Measurements from ENCODE around the gene ATG2A.

DNA sequence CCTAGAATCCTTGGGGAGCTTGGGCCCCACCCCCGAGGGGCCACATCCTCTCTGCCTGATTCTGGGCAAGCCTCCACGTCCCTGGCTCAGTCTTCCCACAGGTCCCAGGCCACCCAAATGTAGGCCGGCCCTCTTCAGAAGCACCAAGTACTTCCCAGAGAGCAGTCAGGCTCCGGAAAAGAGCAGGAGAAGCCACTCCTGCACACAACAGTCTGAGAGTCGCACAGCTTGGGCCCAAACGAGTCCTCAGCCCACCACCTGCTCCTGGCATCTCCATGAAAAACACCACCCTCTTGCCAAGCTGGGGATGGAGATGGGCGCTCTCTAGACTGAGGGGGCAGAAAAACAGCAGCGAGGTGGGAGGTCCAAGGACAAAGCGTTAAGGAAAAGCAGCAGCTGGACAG, 54.0 kb downstream of the ATG2A start:
- TF ChIP-seq, protein P1, sequence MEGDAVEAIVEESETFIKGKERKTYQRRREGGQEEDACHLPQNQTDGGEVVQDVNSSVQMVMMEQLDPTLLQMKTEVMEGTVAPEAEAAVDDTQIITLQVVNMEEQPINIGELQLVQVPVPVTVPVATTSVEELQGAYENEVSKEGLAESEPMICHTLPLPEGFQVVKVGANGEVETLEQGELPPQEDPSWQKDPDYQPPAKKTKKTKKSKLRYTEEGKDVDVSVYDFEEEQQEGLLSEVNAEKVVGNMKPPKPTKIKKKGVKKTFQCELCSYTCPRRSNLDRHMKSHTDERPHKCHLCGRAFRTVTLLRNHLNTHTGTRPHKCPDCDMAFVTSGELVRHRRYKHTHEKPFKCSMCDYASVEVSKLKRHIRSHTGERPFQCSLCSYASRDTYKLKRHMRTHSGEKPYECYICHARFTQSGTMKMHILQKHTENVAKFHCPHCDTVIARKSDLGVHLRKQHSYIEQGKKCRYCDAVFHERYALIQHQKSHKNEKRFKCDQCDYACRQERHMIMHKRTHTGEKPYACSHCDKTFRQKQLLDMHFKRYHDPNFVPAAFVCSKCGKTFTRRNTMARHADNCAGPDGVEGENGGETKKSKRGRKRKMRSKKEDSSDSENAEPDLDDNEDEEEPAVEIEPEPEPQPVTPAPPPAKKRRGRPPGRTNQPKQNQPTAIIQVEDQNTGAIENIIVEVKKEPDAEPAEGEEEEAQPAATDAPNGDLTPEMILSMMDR (IDR thresholded peaks at IDR 0.05 in 2 of 3, conservative IDR thresholded peaks at IDR 0.05 in 1 of 3; ENCODE audit: borderline replicate concordance in 1 of 3, insufficient read depth in 1 of 3, low read depth in 2 of 3, low read length in 2 of 3) = no peak
- TF ChIP-seq, protein P2, sequence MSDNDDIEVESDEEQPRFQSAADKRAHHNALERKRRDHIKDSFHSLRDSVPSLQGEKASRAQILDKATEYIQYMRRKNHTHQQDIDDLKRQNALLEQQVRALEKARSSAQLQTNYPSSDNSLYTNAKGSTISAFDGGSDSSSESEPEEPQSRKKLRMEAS (IDR thresholded peaks at IDR 0.05) = no peak
- TF ChIP-seq FOSL1 (IDR thresholded peaks at IDR 0.05; ENCODE audit: low read depth) (no peak), EZH2 (IDR thresholded peaks at IDR 0.05) (no peak)

Measured in HCT116 (cell line).